CD8-positive, alpha-beta memory T cell (primary cell): ENCODE data around the gene WT1. TPM values are rescaled to one million over a fixed set of nuclear protein-coding genes. Genes with fewer than 3 reads are reported as not detected.

ENCODE experiments used
- CTCF ChIA-PET: fragments of 350-600 bp; sonication (Branson Sonifier 250); formaldehyde crosslinking; loops from one replicate; lab custom pipeline; 2021; ENCODE audit warnings: antibody characterized with exemption; lab: Charles Lee
- POLR2A ChIA-PET: fragments of 350-600 bp; sonication (Branson Sonifier 250); formaldehyde crosslinking; loops from one replicate; lab custom pipeline; 2021; ENCODE audit warnings: antibody characterized with exemption; lab: Charles Lee
- DNase-seq, 5 donors: peaks; one replicate each; pipeline versions ENCODE4 v3.0.0 to v3.0.0-alpha.2; 2020 to 2022; ENCODE audit warnings: mixed read lengths in 1 of 5
- H3K27ac ChIP-seq: one replicate; pipeline ENCODE4 v1.7.0; 2013; ENCODE audit warnings: low read depth, mild to moderate bottlenecking, low read length, moderate library complexity
- H3K27me3 ChIP-seq: 2 replicates; pipeline ENCODE4 v1.7.0; 2013; ENCODE audit warnings: low read length, mild to moderate bottlenecking; ENCODE audit not compliant: insufficient read depth, poor library complexity, severe bottlenecking
- H3K36me3 ChIP-seq: 2 replicates; pipeline ENCODE4 v1.7.0; 2013; ENCODE audit warnings: mild to moderate bottlenecking, low read length, moderate library complexity; ENCODE audit not compliant: insufficient read depth
- H3K4me1 ChIP-seq: 2 replicates; pipeline ENCODE4 v1.7.0; 2013; ENCODE audit warnings: mild to moderate bottlenecking, low read length, moderate library complexity; ENCODE audit not compliant: insufficient read depth
- H3K4me3 ChIP-seq: 2 replicates; pipeline ENCODE4 v1.7.0; 2013; ENCODE audit warnings: mild to moderate bottlenecking, low read length
- H3K9me3 ChIP-seq: 2 replicates; pipeline ENCODE4 v1.7.0; 2013; ENCODE audit warnings: mild to moderate bottlenecking, low read length
- H3K27ac Mint-ChIP-seq, 8 donors: one replicate each; pipeline ENCODE4 v1.8.0; 2020 to 2021; ENCODE audit warnings: mixed read lengths in 8 of 8, mild to moderate bottlenecking in 6 of 8, inconsistent platforms in 3 of 8, moderate library complexity in 3 of 8
- H3K27me3 Mint-ChIP-seq, 2 donors: one replicate each; pipeline ENCODE4 v1.8.0; 2020 to 2021; ENCODE audit warnings: mixed read lengths in 2 of 2, mild to moderate bottlenecking in 1 of 2, moderate library complexity in 1 of 2
- H3K36me3 Mint-ChIP-seq, 3 donors: one replicate each; pipeline ENCODE4 v1.8.0; 2020 to 2021; ENCODE audit warnings: mixed read lengths in 3 of 3, inconsistent platforms in 1 of 3, mild to moderate bottlenecking in 1 of 3
- H3K4me1 Mint-ChIP-seq, 3 donors: one replicate each; pipeline ENCODE4 v1.8.0; 2020 to 2021; ENCODE audit warnings: mixed read lengths in 3 of 3, inconsistent platforms in 1 of 3, mild to moderate bottlenecking in 1 of 3
- H3K4me3 Mint-ChIP-seq, 7 donors: one replicate each; pipeline ENCODE4 v1.8.0; 2020 to 2021; ENCODE audit warnings: mixed read lengths in 7 of 7, mild to moderate bottlenecking in 6 of 7, moderate library complexity in 4 of 7, inconsistent platforms in 2 of 7
- H3K9me3 Mint-ChIP-seq, 5 donors: one replicate each; pipeline ENCODE4 v1.8.0; 2020 to 2022; ENCODE audit warnings: mixed read lengths in 5 of 5, mild to moderate bottlenecking in 3 of 5, moderate library complexity in 2 of 5, inconsistent platforms in 1 of 5
- polyA plus RNA-seq: library from polyadenylated mRNA; unstranded; fragments of 300-500 nt; fragmentation: Illumina TruSeq; gene quantifications from one replicate; pipeline ENCODE4 v1.2.3, GENCODE V29; 2021
- total RNA-seq, 2 experiments: library from RNA; stranded (reverse); gene quantifications; one replicate each; pipeline ENCODE4 v1.2.3, GENCODE V29; 2021

The WT1 gene
- total and polyA plus RNA-seq, 3 experiments from 2014 or later = not detected

- H3K36me3 ChIP-seq = no peaks in the 10 kb centered on the region
- H3K9me3 ChIP-seq = no peaks in the 10 kb centered on the region
- peaks cover 12 to 24% (median 14%) of the 10 kb centered on the region in 3 donors for H3K4me1 Mint-ChIP-seq
- H3K4me1 ChIP-seq = peaks cover 14% of the 10 kb centered on the region
- no peak for DNase-seq
- no peak overlapping the region for H3K27ac Mint-ChIP-seq
- ChIA-PET POLR2A (no interaction called here), CTCF (no interaction called here)
- H3K4me3 Mint-ChIP-seq = no peak overlapping the region
- no peaks in the 10 kb centered on the region for H3K27me3 ChIP-seq
- peaks cover 0 to 2% (median 0%) of the 10 kb centered on the region in 5 donors for H3K9me3 Mint-ChIP-seq
- H3K4me3 ChIP-seq = no peak overlapping the region
- peaks cover 14 to 24% of the 10 kb centered on the region in 2 donors for H3K27me3 Mint-ChIP-seq
- no peak overlapping the region for H3K27ac ChIP-seq
- H3K36me3 Mint-ChIP-seq = no peaks in the 10 kb centered on the region
Measured at GRCh38 chr11:32418836-32419235, 16.5 kb downstream of the WT1 start.

GRCh38 chr11:32417806-32418205 lies 17.5 kb downstream of the WT1 start:
- peaks cover 14% of the 10 kb centered on the region for H3K4me1 ChIP-seq
- H3K36me3 ChIP-seq = no peaks in the 10 kb centered on the region
- Mint-ChIP-seq H3K27me3 (peaks cover 7 to 21% of the 10 kb centered on the region in 2 donors), H3K36me3 (no peaks in the 10 kb centered on the region), H3K4me3 (no peak overlapping the region), H3K27ac (no peak overlapping the region), H3K9me3 (peaks cover 0 to 2% (median 0%) of the 10 kb centered on the region in 5 donors), H3K4me1 (peaks cover 12 to 24% (median 14%) of the 10 kb centered on the region in 3 donors)
- POLR2A ChIA-PET = no interaction called here
- H3K27ac ChIP-seq = no peak overlapping the region
- no peaks in the 10 kb centered on the region for H3K9me3 ChIP-seq
- CTCF ChIA-PET = no interaction called here
- DNase-seq = no peak
- no peaks in the 10 kb centered on the region for H3K27me3 ChIP-seq
- H3K4me3 ChIP-seq = no peak overlapping the region

- Mint-ChIP-seq H3K9me3 (peaks cover 0 to 2% (median 0%) of the 10 kb centered on the region in 5 donors), H3K4me3 (no peak overlapping the region), H3K27me3 (peaks cover 3 to 19% of the 10 kb centered on the region in 2 donors), H3K4me1 (peaks cover 7 to 9% (median 8%) of the 10 kb centered on the region in 3 donors), H3K36me3 (no peaks in the 10 kb centered on the region), H3K27ac (no peak overlapping the region)
- H3K36me3 ChIP-seq = no peaks in the 10 kb centered on the region
- ChIA-PET CTCF (no interaction called here), POLR2A (no interaction called here)
- H3K27me3 ChIP-seq = no peaks in the 10 kb centered on the region
- no peaks in the 10 kb centered on the region for H3K9me3 ChIP-seq
- no peak overlapping the region for H3K27ac ChIP-seq
- H3K4me3 ChIP-seq = no peak overlapping the region
- DNase-seq = no peak
- H3K4me1 ChIP-seq = peaks cover 7% of the 10 kb centered on the region
Measured at GRCh38 chr11:32416301-32416700, 19.0 kb downstream of the WT1 start.

- POLR2A ChIA-PET = no interaction called here
- CTCF ChIA-PET = no interaction called here
- Histone ChIP-seq H3K27ac (no peak overlapping the region), H3K9me3 (no peaks in the 10 kb centered on the region), H3K4me1 (no peaks in the 10 kb centered on the region), H3K27me3 (no peaks in the 10 kb centered on the region), H3K36me3 (no peaks in the 10 kb centered on the region), H3K4me3 (no peak overlapping the region)
- H3K36me3 Mint-ChIP-seq = no peaks in the 10 kb centered on the region
- no peak overlapping the region for H3K27ac Mint-ChIP-seq
- DNase-seq = no peak
- H3K4me1 Mint-ChIP-seq = no peaks in the 10 kb centered on the region
- peaks cover 5 to 24% of the 10 kb centered on the region in 2 donors for H3K27me3 Mint-ChIP-seq
- H3K9me3 Mint-ChIP-seq = peaks cover 0 to 2% (median 0%) of the 10 kb centered on the region in 5 donors
- H3K4me3 Mint-ChIP-seq = no peak overlapping the region
Measured at GRCh38 chr11:32414925-32415324, 20.4 kb downstream of the WT1 start.

- POLR2A ChIA-PET = no interaction called here
- H3K4me3 ChIP-seq = no peak overlapping the region
Measured at GRCh38 chr11:32411942-32412615, 23.3 kb downstream of the WT1 start.

GRCh38 chr11:32405592-32405991 lies 29.7 kb downstream of the WT1 start:
- CTCF ChIA-PET = interaction anchor here (1.5 kb wide), 1 partner anchor 16 kb away, joined by 3 read pairs; no protein-coding TSS in a partner anchor
- Mint-ChIP-seq H3K4me1 (no peaks in the 10 kb centered on the region), H3K9me3 (peaks cover 0 to 5% (median 0%) of the 10 kb centered on the region in 5 donors), H3K4me3 (no peak overlapping the region), H3K27ac (no peak overlapping the region), H3K36me3 (no peaks in the 10 kb centered on the region), H3K27me3 (peaks cover 6 to 32% of the 10 kb centered on the region in 2 donors)
- Histone ChIP-seq H3K36me3 (no peaks in the 10 kb centered on the region), H3K27ac (no peak overlapping the region), H3K4me3 (no peak overlapping the region), H3K9me3 (no peaks in the 10 kb centered on the region), H3K27me3 (no peaks in the 10 kb centered on the region), H3K4me1 (no peaks in the 10 kb centered on the region)
- DNase-seq = no peak
- POLR2A ChIA-PET = no interaction called here

More at GRCh38 chr11:32411942-32412615, 23.3 kb downstream of the WT1 start:
- H3K27ac ChIP-seq = no peak overlapping the region
- H3K9me3 Mint-ChIP-seq = peaks cover 0 to 2% (median 0%) of the 10 kb centered on the region in 5 donors
- CTCF ChIA-PET = no interaction called here
- H3K9me3 ChIP-seq = no peaks in the 10 kb centered on the region
- no peak for DNase-seq
- no peak overlapping the region for H3K27ac Mint-ChIP-seq
- H3K27me3 ChIP-seq = no peaks in the 10 kb centered on the region
- H3K36me3 Mint-ChIP-seq = no peaks in the 10 kb centered on the region
- H3K4me1 Mint-ChIP-seq = no peaks in the 10 kb centered on the region
- H3K4me1 ChIP-seq = no peaks in the 10 kb centered on the region
- H3K4me3 Mint-ChIP-seq = no peak overlapping the region
- no peaks in the 10 kb centered on the region for H3K36me3 ChIP-seq
- peaks cover 4 to 30% of the 10 kb centered on the region in 2 donors for H3K27me3 Mint-ChIP-seq

- H3K27me3 ChIP-seq = no peaks in the 10 kb centered on the region
- ChIA-PET POLR2A (no interaction called here), CTCF (interaction anchor here (1.2 kb wide), 1 partner anchor 18 kb away, joined by 3 read pairs; no protein-coding TSS in a partner anchor)
- DNase-seq = no peak
- Mint-ChIP-seq H3K4me3 (no peak overlapping the region), H3K27ac (no peak overlapping the region), H3K36me3 (no peaks in the 10 kb centered on the region), H3K9me3 (peaks cover 0 to 5% (median 2%) of the 10 kb centered on the region in 5 donors), H3K27me3 (peaks cover 7 to 36% of the 10 kb centered on the region in 2 donors), H3K4me1 (no peaks in the 10 kb centered on the region)
- no peaks in the 10 kb centered on the region for H3K36me3 ChIP-seq
- no peaks in the 10 kb centered on the region for H3K4me1 ChIP-seq
- no peaks in the 10 kb centered on the region for H3K9me3 ChIP-seq
- no peak overlapping the region for H3K27ac ChIP-seq
- H3K4me3 ChIP-seq = no peak overlapping the region
Measured at GRCh38 chr11:32402836-32403235, 32.5 kb downstream of the WT1 start.

GRCh38 chr11:32400670-32401369 lies 34.5 kb downstream of the WT1 start:
- Mint-ChIP-seq H3K27ac (no peak overlapping the region), H3K9me3 (peaks cover 0 to 5% (median 2%) of the 10 kb centered on the region in 5 donors), H3K27me3 (peaks cover 5 to 39% of the 10 kb centered on the region in 2 donors), H3K4me1 (no peaks in the 10 kb centered on the region), H3K36me3 (no peaks in the 10 kb centered on the region), H3K4me3 (no peak overlapping the region)
- no peak for DNase-seq
- no peaks in the 10 kb centered on the region for H3K4me1 ChIP-seq
- no peaks in the 10 kb centered on the region for H3K9me3 ChIP-seq
- no peaks in the 10 kb centered on the region for H3K36me3 ChIP-seq
- ChIA-PET POLR2A (no interaction called here), CTCF (no interaction called here)
- no peak overlapping the region for H3K27ac ChIP-seq
- H3K27me3 ChIP-seq = no peaks in the 10 kb centered on the region
- no peak overlapping the region for H3K4me3 ChIP-seq
